GM21390 (cell line): ENCODE results near the gene SPATC1L.
"Not testable (repeated sequence)": the region's sequence is repeated elsewhere in the genome, so short reads cannot be mapped to it uniquely, and the experiment has no call there.

Experiments used
- ATAC-seq: cut with Tn5 transposase; IDR thresholded peaks from one replicate; pipeline ENCODE4 v1.9.1; 2021; ENCODE audit not compliant: unreplicated experiment

Gene SPATC1L

GRCh38 chr21:46184625-46185555, 631 bp upstream of the SPATC1L start:
- ATAC-seq = peak; percentile 53

- not testable (repeated sequence) for ATAC-seq
Observed at GRCh38 chr21:46183337-46183909, 836 bp downstream of the SPATC1L start.

GRCh38 chr21:46182548-46183336, 1.5 kb downstream of the SPATC1L start:
- no peak for ATAC-seq

- ATAC-seq = no peak
Observed at GRCh38 chr21:46181953-46182547, 2.2 kb downstream of the SPATC1L start.

- ATAC-seq = no peak
Observed at GRCh38 chr21:46181436-46181835, 2.8 kb downstream of the SPATC1L start.

- ATAC-seq = no peak
Observed at GRCh38 chr21:46180778-46181391, 3.4 kb downstream of the SPATC1L start.

- ATAC-seq = no peak
Observed at GRCh38 chr21:46180079-46180722, 4.1 kb downstream of the SPATC1L start.

GRCh38 chr21:46179708-46180078, 4.6 kb downstream of the SPATC1L start:
- ATAC-seq = no peak

GRCh38 chr21:46178961-46179360, 5.3 kb downstream of the SPATC1L start:
- no peak for ATAC-seq

GRCh38 chr21:46176443-46177129, 7.7 kb downstream of the SPATC1L start:
- not testable (repeated sequence) for ATAC-seq

GRCh38 chr21:46173573-46173972, 10.7 kb downstream of the SPATC1L start:
- no peak for ATAC-seq

- ATAC-seq = no peak
Observed at GRCh38 chr21:46172863-46173528, 11.3 kb downstream of the SPATC1L start.

- no peak for ATAC-seq
Observed at GRCh38 chr21:46171996-46172862, 12.0 kb downstream of the SPATC1L start.

GRCh38 chr21:46171585-46171984, 12.7 kb downstream of the SPATC1L start:
- ATAC-seq = no peak

GRCh38 chr21:46170436-46171193, 13.6 kb downstream of the SPATC1L start:
- ATAC-seq = not testable (repeated sequence)

- no peak for ATAC-seq
Observed at GRCh38 chr21:46168659-46169386, 15.4 kb downstream of the SPATC1L start.

- ATAC-seq = no peak
Observed at GRCh38 chr21:46168238-46168637, 16.0 kb downstream of the SPATC1L start.
